Measurements from ENCODE around the gene MITF.

Gene MITF

DNA sequence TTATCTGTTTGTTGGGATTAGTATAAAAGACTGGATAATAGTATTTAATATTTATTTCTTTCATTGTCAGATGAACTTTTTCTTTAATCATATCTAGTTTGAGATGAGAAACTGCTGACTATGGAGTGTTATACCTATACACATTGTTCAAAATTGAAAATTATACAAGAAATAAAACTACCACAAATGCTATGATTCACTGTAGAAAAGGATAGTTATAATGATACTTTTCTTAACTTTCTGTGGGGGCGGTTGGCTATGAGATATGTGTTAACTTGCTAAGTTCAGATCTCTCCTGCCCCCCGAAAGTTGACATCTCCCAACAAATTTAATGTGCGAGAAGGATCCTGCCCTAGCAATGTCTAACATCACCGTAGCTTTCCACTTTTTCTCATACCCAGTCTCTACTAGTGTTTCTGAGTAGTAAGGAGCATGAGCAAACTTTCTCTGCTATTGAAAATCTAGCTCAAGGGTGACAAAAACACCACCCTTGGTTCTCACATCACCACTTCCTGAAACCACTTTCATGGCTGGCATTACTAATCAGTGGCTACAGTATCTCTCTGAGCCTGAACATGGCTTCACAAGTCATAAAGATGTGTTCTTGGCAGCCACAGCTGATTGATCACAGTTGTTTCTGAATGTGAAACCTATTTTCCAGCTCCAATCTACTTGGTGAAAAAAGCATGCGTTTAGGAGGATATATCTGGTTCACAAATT lies 244.4 kb downstream of the MITF start:
- no peak for DNase-seq

DNA sequence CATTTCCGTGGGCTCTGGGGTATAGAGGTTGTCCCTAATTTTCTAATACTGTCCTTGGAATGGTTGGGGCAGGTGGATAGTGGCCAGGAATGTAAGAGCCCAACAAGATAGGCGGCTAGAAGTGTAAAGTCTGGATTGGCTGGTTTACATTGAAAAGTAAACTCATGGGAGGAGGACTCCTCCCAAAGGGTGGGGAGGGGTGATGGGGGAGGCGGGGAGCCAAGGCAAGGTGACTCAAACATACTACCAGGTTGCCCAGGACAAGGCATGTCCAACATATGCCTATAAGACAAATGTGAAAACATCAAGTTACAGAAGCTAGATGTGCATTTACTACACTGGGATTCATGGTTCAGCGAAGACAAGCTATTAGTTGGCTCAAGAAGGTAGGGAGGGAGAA lies 246.0 kb downstream of the MITF start:
- no peak for DNase-seq

DNA sequence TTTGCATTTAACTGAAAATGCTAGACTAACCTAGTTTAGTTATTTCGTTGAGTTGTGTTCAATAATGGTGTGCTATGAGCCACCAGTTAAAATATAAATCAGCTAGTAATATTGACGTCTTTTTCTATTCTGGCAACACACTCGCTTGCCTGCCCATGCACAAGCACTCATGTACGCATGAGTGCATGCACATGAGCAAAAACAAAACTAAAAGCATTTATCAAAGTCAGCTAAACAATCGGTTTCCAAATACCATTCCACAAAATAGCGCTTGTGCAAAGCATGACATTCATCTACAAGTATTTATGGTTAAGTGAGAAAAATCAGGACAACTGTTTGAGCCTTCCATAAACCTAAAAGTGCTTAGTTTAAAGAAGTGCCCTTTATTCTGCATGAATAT lies 247.2 kb downstream of the MITF start:
- DNase-seq: no peak

DNA sequence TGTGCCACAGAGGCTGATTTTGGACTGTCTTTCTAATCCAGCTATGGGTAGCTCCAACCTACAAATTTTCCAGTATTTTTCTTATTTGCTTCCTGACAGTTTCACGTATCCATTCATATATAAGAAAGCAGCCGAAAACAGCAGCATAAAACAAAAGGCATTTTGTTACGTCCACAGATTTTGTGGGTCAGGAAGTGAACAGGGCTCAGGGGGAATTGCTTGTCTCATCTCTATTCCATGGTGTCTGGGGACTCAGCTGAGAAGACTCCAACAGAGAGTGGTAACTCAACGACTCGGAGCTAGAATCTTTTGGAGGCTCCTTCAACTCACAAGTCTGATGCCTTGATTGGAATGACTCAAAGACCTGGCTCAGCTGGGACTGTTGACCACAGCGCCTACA lies 248.6 kb downstream of the MITF start:
- DNase-seq: no peak

DNA sequence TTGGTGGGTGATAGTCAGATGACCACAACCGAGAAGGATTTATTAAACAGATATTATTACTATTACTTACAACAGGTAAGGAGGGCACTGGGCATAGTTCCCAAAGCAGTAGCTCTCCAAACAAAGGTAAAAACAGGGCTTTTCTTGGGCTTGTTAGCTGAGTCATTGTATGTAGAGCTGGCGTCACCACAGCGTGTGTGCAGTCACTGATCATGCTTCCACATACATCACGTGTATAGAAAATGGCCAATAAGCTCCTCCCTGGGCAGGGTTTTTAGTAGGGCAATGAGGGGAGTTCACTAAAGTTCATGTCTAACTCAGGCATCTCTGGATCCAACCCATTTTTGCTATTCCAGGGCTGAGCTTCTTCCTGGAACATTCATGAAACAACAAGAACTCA lies 254.5 kb downstream of the MITF start:
- no peak for DNase-seq

DNA sequence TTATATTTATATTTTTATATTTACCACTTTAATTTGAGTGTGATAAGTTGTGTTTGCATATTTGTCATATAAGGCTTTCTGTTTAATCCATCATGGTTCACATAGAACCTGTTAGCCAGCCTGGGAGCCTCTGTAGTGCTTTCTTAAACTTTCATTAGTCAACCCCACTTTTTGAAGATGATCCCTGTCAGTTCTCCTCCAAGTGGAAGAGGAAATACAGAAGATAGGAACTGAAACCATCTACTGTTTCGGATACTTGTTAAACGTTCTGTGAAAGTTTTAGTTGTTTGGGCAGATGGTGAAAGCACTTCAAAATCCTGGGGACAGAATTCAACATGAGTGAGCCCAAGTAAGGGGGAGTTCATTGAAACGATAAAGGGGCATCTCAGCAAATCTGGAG lies 255.7 kb downstream of the MITF start:
- no peak for DNase-seq

DNA sequence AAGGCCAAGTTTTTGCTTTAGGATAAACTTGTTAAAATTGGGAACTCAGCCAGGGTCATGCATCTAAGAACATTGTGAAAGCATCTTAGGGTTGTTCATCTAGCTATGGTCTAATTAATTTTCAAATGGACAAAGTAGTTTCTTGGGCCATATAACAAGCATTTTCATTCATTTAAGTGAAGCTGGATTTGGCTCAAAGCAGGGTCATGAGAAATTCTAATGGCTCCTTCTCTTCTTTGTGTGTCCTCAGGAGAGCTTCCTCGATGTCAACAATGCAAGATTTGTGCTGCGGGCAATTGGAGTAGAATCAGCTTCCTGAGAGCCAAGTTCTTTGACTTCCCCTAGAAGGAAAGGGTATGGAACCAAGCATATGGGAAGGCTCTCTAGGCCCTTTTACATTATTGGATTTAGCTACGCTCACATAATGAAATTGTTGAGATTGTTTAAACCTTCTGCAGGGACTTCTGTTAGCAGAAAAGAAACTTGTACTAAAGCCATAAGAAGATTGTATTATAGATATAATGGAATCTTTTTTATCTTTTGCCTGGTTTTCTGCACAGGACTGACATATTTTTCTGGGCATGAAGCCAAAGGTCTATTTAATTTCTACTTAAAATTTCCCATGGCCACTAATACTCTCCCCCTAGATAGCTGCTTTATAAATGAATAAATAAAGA lies 258.5 kb downstream of the MITF start:
- no peak for DNase-seq

DNA sequence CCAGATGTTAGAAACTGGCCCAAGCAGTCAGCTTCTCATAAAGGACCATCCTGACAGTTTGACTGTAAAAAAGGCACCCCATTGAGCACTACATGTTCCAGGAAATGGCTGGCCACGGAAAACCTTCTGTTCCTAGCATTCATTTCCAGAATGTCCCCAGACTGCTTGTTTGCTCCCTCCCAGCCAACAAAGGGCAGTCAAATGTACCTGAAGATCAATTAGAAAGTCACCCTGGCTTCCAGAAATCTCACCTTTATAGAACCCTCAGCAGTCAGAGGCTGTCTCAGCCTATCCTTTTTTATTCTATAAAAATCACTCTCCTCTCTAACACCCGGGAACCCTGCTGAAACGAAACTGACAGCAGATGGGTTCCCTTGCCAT lies 259.5 kb downstream of the MITF start:
- DNase-seq: no peak

DNA sequence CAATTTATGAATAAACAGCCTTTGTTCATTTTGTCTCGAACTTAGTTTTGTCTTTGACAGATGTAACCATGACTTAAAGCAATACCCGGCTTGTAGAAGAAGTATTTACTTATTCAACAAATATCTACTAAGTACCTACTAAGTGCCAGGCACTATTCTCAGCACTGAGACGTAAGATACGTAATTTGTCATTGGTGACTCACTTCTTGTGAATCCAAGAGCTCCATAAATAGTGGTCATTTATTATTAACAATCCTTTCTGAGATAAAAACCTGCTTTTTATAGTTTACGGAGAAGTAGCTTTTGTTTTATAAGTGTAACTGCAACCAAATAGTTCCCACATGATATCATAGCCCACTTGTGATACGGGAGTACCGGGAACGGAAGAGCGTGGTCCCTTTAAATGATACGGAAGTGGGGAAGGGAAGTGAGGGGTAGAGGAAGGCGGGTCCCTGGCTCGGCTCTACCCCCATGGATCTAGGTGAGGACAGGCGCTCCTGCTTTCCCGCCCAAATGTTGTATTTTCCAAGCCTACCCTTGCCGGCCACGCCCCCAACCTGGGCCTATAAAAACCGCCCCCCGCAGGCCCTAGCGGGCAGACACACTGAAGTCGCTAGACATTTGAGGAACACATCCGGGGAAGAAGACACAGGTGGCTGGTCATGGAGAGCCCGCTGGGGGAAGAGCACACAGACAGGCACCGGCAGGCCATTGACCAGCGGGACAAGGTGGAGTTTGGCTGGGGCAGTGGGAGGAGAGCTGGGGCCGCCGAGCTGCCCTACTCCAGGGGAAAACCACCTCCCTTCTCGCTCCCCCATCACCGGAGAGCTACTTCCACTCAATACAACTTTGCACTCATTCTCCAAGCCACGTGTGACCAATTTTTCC lies 260.1 kb downstream of the MITF start, which contains the start of gene SAMMSON:
Gene SAMMSON, plus strand, starts transcription at position 594 of the 888 bp plus-strand sequence.
- peak; percentile 84 to 88 for DNase-seq

DNA sequence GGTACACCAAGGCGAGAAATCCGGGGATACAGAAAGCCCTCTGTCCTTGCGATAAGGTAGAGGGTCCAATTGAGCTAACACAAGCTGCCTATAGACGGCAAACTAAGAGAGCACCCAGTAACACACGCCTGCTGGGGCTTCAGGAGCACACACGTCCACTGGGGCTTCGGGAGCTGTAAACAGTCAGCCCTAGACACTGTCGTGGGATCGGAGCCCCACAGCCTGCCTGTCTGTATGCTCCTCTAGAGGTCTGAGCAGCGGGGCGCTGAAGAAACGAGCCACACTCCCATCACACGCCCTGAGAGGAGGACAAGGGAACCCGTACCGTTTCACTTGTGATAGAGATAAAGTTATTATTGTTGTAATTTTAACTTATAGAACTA lies 260.8 kb downstream of the MITF start:
- peak in 1 of 2 experiments; percentile 37 for DNase-seq

DNA sequence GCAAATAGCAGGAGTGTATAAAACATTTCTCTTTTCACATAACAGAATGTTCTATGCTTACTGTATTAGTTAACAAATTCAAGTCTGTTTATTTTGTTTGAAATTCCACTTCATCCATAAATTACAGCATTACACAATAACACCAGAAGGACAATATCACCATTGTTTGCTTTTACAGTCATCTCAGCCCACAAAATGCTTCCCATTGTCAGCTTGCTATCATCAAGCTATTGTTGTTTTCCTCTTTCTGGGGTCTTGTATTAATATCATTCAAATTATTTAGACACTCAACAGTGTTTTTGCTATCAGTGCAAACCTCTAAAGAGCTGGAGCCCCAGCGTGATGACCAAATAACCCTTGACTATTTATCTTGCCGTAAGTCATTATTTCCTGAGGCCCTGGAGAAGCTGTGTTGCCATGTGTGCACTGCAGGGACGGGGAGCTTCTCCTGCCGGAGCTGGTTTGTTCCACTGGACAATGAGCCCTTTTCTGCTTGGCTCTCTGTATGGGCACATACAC lies 261.4 kb downstream of the MITF start:
- peak; percentile 61 to 74 for DNase-seq

DNA sequence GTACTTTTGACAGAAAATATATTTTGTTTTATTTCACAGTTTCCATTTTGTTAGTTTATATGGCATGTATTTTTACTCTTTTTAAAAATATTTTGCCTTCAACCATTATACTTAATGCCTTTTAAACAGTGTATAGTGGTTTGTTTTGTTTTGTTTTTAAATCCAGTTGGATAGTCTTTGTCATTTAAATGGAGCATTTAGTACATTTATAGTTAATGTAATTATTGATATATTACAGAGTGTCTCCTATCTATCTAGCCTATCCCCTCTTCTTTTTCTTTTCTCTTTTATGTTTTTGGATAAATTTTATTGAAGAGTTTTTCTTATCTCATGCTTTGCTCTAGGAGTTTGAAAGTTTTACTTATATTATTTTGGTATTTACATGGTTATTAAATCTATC lies 263.9 kb downstream of the MITF start:
- DNase-seq: no peak

DNA sequence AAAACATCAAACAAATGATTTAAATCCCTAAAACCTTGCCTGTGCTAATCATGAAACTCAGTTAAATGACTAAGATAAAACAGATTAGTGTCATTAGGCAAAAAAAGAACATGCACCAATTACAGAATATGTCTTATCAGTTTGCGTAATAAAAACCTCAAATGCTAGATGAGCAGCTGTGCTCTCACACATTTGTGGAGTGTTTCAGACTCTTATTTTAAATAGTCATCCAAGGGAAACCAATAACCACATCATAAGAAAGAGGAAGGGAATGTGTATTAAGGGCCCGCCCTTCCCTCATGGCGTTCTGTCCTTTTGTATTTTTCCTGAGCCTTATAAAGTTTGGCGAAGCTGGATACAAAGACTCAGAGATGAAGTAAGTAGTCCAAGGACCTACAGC lies 266.8 kb downstream of the MITF start:
- DNase-seq: no peak

DNA sequence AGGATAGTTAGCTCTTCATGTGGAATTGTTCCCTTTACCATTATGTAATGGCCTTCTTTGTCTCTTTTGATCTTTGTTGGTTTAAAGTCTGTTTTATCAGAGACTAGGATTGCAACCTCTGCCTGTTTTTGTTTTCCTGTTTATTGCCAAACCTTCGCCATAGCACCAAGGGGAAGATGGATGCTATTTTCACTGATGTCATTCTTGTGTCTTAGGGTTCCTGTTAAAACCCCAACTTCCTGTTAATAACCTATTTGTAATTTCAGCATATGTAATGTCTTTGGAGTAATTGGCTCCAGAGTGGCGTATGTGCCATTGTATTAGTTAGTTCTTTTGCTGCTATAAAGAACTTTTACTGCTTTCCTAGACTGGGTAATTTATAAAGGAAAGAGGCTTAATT lies 271.1 kb downstream of the MITF start:
- no peak for DNase-seq

DNA sequence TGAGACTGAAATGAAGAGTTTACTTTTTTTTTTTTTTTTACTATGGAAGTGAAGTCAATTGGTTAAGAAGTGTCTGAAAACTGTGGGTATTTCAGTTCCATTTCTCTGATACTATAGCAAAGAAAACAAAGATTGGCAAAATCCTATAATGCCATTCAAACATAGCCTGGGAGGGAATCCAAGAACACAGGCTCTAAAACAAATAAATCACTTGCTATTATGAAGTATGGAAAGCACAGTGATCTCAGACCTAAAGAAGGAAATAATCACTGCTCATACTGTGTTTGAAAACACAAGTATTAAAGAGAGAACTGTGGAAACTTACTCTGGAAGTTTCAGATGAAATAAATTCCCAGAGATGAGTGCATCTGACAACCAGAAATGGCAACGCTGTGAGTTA lies 272.3 kb downstream of the MITF start:
- no peak for DNase-seq
